ENCODE data around the gene FBXL20.

DNA sequence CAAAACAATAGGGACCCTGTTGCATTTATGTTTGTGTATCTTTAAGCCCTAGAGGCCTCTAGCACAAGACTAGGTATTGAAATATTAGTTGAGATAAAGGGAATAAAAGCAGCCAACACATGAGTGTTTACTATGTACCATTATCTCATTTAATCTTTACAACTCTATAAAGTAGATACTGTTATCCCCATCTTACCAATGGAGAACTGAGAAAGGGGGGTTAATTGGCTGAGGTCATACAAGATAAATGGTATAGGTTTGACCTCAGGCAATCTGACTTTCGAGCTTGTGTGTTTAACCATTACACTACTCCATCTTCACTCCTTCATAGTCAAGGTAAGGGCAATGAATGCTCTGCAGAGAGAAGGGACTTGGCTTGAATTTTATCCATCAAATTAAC, 149.4 kb downstream of the FBXL20 start:
- TF ChIP-seq, protein P1, sequence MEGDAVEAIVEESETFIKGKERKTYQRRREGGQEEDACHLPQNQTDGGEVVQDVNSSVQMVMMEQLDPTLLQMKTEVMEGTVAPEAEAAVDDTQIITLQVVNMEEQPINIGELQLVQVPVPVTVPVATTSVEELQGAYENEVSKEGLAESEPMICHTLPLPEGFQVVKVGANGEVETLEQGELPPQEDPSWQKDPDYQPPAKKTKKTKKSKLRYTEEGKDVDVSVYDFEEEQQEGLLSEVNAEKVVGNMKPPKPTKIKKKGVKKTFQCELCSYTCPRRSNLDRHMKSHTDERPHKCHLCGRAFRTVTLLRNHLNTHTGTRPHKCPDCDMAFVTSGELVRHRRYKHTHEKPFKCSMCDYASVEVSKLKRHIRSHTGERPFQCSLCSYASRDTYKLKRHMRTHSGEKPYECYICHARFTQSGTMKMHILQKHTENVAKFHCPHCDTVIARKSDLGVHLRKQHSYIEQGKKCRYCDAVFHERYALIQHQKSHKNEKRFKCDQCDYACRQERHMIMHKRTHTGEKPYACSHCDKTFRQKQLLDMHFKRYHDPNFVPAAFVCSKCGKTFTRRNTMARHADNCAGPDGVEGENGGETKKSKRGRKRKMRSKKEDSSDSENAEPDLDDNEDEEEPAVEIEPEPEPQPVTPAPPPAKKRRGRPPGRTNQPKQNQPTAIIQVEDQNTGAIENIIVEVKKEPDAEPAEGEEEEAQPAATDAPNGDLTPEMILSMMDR (conservative IDR thresholded peaks at IDR 0.05 in 1 of 2, IDR thresholded peaks at IDR 0.05 in 1 of 2; ENCODE audit: low read depth in 1 of 2, low read length in 2 of 2) = no peak
- TF ChIP-seq EZH2 (IDR thresholded peaks at IDR 0.05; ENCODE audit: low read length, missing control alignments) = no peak

Measured in fibroblast of lung (primary cell).